K562 treated with DMSO at 1 percent for 24 hours (cell line): Measurements from ENCODE around the gene TRAIP. TPM values are rescaled to one million over a fixed set of nuclear protein-coding genes. Genes with fewer than 3 reads are reported as not detected.

ENCODE experiments used
- total RNA-seq: library from RNA; unstranded; fragments of 300-600 nt; gene quantifications from 2 replicates; pipeline ENCODE4 v1.2.3, GENCODE V29; 2022; ENCODE audit warnings: low read depth; ENCODE audit not compliant: insufficient read depth

The TRAIP gene, protein sequence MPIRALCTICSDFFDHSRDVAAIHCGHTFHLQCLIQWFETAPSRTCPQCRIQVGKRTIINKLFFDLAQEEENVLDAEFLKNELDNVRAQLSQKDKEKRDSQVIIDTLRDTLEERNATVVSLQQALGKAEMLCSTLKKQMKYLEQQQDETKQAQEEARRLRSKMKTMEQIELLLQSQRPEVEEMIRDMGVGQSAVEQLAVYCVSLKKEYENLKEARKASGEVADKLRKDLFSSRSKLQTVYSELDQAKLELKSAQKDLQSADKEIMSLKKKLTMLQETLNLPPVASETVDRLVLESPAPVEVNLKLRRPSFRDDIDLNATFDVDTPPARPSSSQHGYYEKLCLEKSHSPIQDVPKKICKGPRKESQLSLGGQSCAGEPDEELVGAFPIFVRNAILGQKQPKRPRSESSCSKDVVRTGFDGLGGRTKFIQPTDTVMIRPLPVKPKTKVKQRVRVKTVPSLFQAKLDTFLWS
- total RNA-seq: 22.9 and 24.3 TPM in 2 replicates

DNA sequence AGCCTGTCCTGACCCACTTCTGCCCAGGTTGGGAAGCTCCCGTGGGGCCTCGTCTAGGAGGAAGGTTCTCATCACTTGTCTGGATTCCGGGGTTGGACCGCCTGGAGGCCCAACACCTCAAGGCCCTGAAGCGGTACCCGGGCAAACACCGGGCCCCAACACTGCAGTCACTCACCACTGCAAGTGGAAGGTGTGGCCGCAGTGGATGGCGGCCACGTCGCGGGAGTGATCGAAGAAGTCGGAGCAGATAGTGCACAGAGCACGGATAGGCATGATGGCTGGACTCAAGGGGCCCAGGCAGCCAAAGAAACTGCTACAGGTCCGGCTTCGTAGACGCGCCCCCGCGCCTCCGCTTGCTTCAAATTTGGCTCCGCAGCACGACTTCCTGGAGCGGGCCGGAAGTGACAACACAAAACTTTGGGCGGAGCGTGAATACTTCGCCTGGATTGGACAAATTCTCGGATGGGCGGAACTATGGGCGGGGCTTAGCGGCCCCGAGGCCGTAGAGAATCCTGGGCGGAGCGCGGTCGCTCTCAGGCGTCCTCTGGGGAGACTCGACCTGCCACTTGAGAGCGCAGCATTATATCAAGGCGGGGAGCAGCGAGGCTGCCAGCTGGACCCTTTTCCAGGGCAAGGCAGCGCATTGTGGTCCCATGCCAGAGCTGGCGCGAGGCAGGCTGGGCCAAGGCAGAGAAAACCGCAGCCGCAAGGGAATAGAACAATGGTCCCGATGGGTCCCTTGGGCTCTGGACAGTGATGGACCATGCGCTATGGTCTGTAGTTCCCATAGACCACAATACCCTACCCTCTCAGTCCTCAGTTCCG is at the start of gene TRAIP:
TRAIP (minus strand) TSS at position 384 of the 825 bp plus-strand sequence; CDS start at position 273, 111 bp downstream.

GRCh38 chr3:49903451-49904424 is 47.4 kb upstream of the TRAIP start, which contains the start of gene MST1R:
TSS of gene MST1R (minus strand) at chr3:49903873. CDS start at chr3:49903609, 264 bp downstream.

GRCh38 chr3:49869525-49870126 is 13.3 kb upstream of the TRAIP start, which contains the start of gene CAMKV:
TSS of gene CAMKV (minus strand) at chr3:49869906. CDS start at chr3:49862388, 7,518 bp downstream.

DNA sequence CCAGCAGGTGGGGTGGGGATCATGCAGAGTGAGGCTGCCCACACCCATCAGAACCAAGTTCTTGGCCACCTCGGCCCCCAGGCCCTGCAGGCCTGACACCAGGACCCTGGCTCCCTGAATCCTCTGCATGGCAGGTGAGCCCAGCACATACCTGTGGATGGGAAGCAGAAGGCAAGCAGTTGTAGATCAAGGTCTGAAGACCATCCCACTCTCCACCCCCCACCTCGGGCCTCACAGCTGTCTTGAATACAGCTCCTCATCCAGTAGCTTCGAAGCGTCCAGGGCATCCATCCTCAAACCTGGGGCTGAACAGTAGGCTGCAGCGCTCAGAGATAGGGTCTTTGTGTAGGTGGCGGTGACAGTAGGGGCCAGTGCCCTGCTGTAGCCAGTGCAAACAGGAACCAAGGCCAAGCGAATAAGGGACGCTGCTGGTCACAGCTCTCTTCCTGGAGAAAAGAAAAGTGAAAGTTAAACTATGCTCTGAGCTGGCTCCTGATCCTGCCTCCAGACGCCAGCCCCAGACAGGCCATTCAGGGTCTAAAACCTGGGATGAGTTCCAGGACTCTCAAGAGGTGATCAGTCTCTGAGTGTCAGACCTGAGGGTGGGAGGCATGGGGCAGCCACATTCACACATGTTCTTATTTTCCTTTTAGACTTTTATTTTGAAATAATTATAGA is 42.7 kb downstream of the TRAIP start, which contains the start of gene UBA7:
UBA7 (minus strand) TSS at position 457 of the 678 bp plus-strand sequence; CDS start at position 291, 166 bp downstream.

GRCh38 chr3:49802719-49803464 is 53.5 kb downstream of the TRAIP start, which contains the start of gene INKA1:
TSS of gene INKA1 (plus strand) at chr3:49803261. CDS start at chr3:49803393, 132 bp downstream.

GRCh38 chr3:49799761-49800160 is 56.6 kb downstream of the TRAIP start, which contains the start of gene CDHR4:
TSS of gene CDHR4 (minus strand) at chr3:49799873. CDS start at chr3:49799812, 61 bp downstream.

GRCh38 chr3:49786357-49787181 is 69.8 kb downstream of the TRAIP start, which contains the start of gene IP6K1:
TSS of gene IP6K1 (minus strand) at chr3:49786542. CDS start at chr3:49748040, 38,502 bp downstream.

Other genes starting within 250 kb of the TRAIP start
- gene APEH, start 182.2 kb downstream of the TRAIP start, total RNA-seq: 158 and 162 TPM in 2 replicates
- gene MST1, start 167.1 kb downstream of the TRAIP start, total RNA-seq: 1.8 and 3.8 TPM in 2 replicates
- gene RNF123, start 167.0 kb downstream of the TRAIP start, total RNA-seq: 40.0 and 41.8 TPM in 2 replicates
- 5.7 and 8.4 TPM in 2 replicates for gene AMIGO3, start 136.9 kb downstream of the TRAIP start, total RNA-seq
- 18.7 and 20.7 TPM in 2 replicates for gene GMPPB, start 132.6 kb downstream of the TRAIP start, total RNA-seq
- 36.0 and 40.6 TPM in 2 replicates for gene IP6K1, start 70.0 kb downstream of the TRAIP start, total RNA-seq
- gene CDHR4, start 56.7 kb downstream of the TRAIP start, total RNA-seq: 0.37 TPM in 1 of 2 replicates, not detected in the other
- gene INKA1, start 53.3 kb downstream of the TRAIP start, total RNA-seq: 2.8 and 4.2 TPM in 2 replicates
- 18.5 and 21.1 TPM in 2 replicates for gene UBA7, start 42.6 kb downstream of the TRAIP start, total RNA-seq
- gene CAMKV, start 13.3 kb upstream of the TRAIP start, total RNA-seq: 0.20 and 0.76 TPM in 2 replicates
- gene MST1R, start 47.3 kb upstream of the TRAIP start, total RNA-seq: 5.2 and 9.9 TPM in 2 replicates
- 14.4 and 14.5 TPM in 2 replicates for gene MON1A, start 73.2 kb upstream of the TRAIP start, total RNA-seq
- gene RBM6, start 83.6 kb upstream of the TRAIP start, total RNA-seq: 29.5 and 31.5 TPM in 2 replicates
- 51.5 and 56.1 TPM in 2 replicates for gene RBM5, start 232.4 kb upstream of the TRAIP start, total RNA-seq